ENCODE results near the gene UBE2O.

DNA sequence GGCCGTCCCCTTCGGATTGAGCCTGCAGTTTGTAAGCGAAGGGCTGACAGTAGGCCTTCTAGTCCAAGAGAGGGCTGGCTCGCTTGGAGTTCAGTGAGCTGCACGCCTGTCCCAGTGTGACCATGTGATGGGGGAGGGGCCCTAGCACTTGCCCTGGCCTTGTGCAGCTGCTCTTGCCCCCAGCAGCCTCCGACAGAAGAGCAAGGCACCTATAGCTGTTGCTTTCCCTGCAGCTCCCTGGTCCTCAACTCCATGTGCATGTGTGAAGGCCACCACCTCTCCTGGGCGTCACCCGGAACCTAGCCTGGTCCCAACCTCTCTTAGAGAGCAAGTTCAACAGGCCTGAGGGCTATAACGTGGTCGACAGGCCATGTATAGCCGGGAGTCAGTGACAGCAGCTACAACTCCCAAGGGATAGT, 62.9 kb downstream of the UBE2O start:
- no peak for TF ChIP-seq EZH2 (IDR thresholded peaks at IDR 0.05; ENCODE audit: insufficient read depth, poor library complexity, severe bottlenecking)
- no peak for TF ChIP-seq EZH2phosphoT487 (IDR thresholded peaks at IDR 0.05; ENCODE audit: insufficient read depth, low read depth)
